Panc1 (cell line): Measurements from ENCODE around the gene PLGRKT. TPM values are rescaled to one million over a fixed set of nuclear protein-coding genes. Genes with fewer than 3 reads are reported as not detected.
"Not testable (repeated sequence)": the region's sequence is repeated elsewhere in the genome, so short reads cannot be mapped to it uniquely, and the experiment has no call there.

Source experiments
- ATAC-seq: fragments of 200-7000 bp; cut with Tn5 transposase; 2 replicates; pipeline ENCODE4 v1.9.1; 2020; ENCODE audit warnings: mild to moderate bottlenecking, moderate library complexity
- BruUV-seq: library from RNA; stranded (reverse); fragments of 400-500 nt; replicated peaks from 2 replicates; lab custom pipeline; 2021; lab: Mats Ljungman, UMichigan
- CTCF ChIA-PET: fragments of 300-600 bp; sonication (Branson Sonifier 250); formaldehyde crosslinking; loops from one replicate; lab custom pipeline; 2022; ENCODE audit warnings: antibody characterized with exemption; lab: Charles Lee
- POLR2A ChIA-PET: fragments of 300-600 bp; sonication (Branson Sonifier 250); formaldehyde crosslinking; loops from one replicate; lab custom pipeline; 2022; ENCODE audit warnings: antibody characterized with exemption; lab: Charles Lee
- DNase-seq: peaks from one replicate; pipeline ENCODE4 v3.0.0-alpha.2; 2010; ENCODE audit warnings: low read depth, low spot score
- H3K27ac ChIP-seq: 2 replicates; pipeline ENCODE4 v1.5.1; 2011; ENCODE audit warnings: mild to moderate bottlenecking, low read length, inconsistent platforms
- H3K27me3 ChIP-seq: fragments of 200-500 bp; sonication (Bioruptor generic); 2 replicates; pipeline ENCODE4 v1.6.0; 2014; ENCODE audit warnings: low read length, inconsistent platforms; ENCODE audit not compliant: control insufficient read depth, insufficient read depth
- H3K36me3 ChIP-seq: fragments of 200-500 bp; sonication (Bioruptor generic); 2 replicates; pipeline ENCODE4 v1.5.1; 2014; ENCODE audit warnings: inconsistent platforms, mild to moderate bottlenecking, low read length, moderate library complexity; ENCODE audit not compliant: control insufficient read depth, insufficient read depth
- H3K4me1 ChIP-seq: 2 replicates; pipeline ENCODE4 v1.5.1; 2011; ENCODE audit warnings: inconsistent platforms, mild to moderate bottlenecking, low read length, moderate library complexity; ENCODE audit not compliant: control insufficient read depth, insufficient read depth
- H3K4me3 ChIP-seq, 2 experiments: 2 replicates each; pipeline ENCODE4 v1.5.1; 2011 to 2012; ENCODE audit warnings: low read depth in 2 of 2, low read length in 2 of 2, mild to moderate bottlenecking in 2 of 2, inconsistent platforms in 1 of 2, moderate library complexity in 1 of 2
- H3K9me3 ChIP-seq: fragments of 200-500 bp; sonication (Bioruptor generic); 2 replicates; pipeline ENCODE4 v1.5.1; 2014; ENCODE audit warnings: low read depth, mild to moderate bottlenecking, inconsistent platforms, low read length, moderate library complexity; ENCODE audit not compliant: control insufficient read depth, insufficient read depth
- POLR2AphosphoS5 ChIP-seq: IDR thresholded peaks from 2 replicates; pipeline ENCODE4 v1.6.1; 2012; ENCODE audit warnings: mild to moderate bottlenecking, low read depth, low read length, moderate library complexity
- SIN3A ChIP-seq: IDR thresholded peaks from 2 replicates; pipeline ENCODE4 v1.6.1; 2012; ENCODE audit warnings: low read depth, mild to moderate bottlenecking, low read length, moderate library complexity, borderline replicate concordance; ENCODE audit not compliant: insufficient read depth
- TCF7L2 ChIP-seq: IDR thresholded peaks from 2 replicates; pipeline ENCODE4 v1.6.1; 2011; ENCODE audit warnings: mild to moderate bottlenecking, low read depth, low read length, inconsistent platforms
- in situ Hi-C: cut with HindIII; loops from 2 replicates; pipeline ENCODE4 v1.10.0; 2016; ENCODE audit warnings: low sequenced_read_pairs, low pct_unique_long_range_greater_than_20kb
- intact Hi-C: fragments of 100-400 bp; cut with micrococcal nuclease; formaldehyde crosslinking; loops from one replicate; pipeline ENCODE4 v1.10.0; 2022; ENCODE audit not compliant: unreplicated experiment
- total RNA-seq: library from RNA; stranded (reverse); gene quantifications from one replicate; pipeline ENCODE4 v1.2.1, GENCODE V29; 2021; ENCODE audit not compliant: unreplicated experiment
- TF ChIP-seq, protein P1 (sequence below): fragments of 450-650 bp; IDR thresholded peaks from 2 replicates; pipeline ENCODE4 v1.5.1; 2017; ENCODE audit warnings: mild to moderate bottlenecking
- TF ChIP-seq, protein P2 (sequence below), 2 experiments: IDR thresholded peaks; 2 replicates each; pipeline ENCODE4 v1.6.1; 2011 to 2012; ENCODE audit warnings: low read depth in 2 of 2, control low read depth in 1 of 2, low read length in 1 of 2, mild to moderate bottlenecking in 1 of 2, moderate library complexity in 1 of 2; ENCODE audit not compliant: insufficient read depth in 1 of 2

The PLGRKT gene
- total RNA-seq, 1 experiment from 2014 or later = 9.3 TPM

DNA sequence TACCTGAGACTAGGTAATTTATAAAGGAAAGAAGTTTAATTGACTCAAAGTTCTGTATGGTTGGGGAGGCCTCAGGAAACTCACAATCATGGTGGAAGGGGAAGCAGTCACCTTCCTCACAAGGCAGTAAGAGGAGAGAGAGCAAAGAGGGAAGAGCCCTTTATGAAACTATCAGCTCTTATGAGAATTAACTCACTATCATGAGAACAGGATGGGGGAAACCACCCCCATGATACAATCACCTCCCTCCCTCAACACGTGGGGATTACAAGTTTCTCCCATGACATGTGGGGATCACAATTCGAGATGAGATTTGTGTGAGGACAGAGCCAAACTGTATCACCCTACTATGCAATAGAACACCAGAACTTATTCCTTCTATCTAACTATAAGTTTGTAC, 40.5 kb upstream of the PLGRKT start:
- Histone ChIP-seq H3K4me1 (no peaks in the 10 kb centered on the region), H3K36me3 (no peaks in the 10 kb centered on the region), H3K4me3 (no peak overlapping the region), H3K27me3 (no peaks in the 10 kb centered on the region), H3K9me3 (no peaks in the 10 kb centered on the region), H3K27ac (no peak overlapping the region)
- POLR2A ChIA-PET = no interaction called here
- CTCF ChIA-PET = no interaction called here
- intact Hi-C loops (loop anchor here (5.0 kb wide), 1 partner anchor 49 kb away; no protein-coding TSS in a partner anchor), in situ Hi-C loops (no loop called here)
- no TSS peak for BruUV-seq
- TF ChIP-seq TCF7L2 (no peak), POLR2AphosphoS5 (no peak)
- no peak for DNase-seq
- ATAC-seq = no peak

DNA sequence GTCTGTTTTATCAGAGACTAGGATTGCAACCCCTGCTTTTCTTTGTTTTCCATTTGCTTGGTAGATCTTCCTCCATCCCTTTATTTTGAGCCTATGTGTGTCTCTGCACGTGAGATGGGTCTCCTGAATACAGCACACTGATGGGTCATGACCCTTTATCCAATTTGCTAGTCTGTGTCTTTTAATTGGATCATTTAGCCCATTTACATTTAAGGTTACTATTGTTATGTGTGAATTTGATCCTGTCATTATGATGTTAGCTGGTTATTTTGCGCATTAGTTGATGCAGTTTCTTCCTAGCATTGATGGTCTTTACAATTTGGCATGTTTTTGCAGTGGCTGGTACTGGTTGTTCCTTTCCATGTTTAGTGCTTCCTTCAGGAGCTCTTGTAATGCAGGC, 37.9 kb upstream of the PLGRKT start:
- H3K4me1 ChIP-seq, H3K27me3 ChIP-seq, H3K9me3 ChIP-seq, in situ Hi-C loops, CTCF ChIA-PET, H3K4me3 ChIP-seq, H3K27ac ChIP-seq, ATAC-seq, H3K36me3 ChIP-seq, POLR2A ChIA-PET, BruUV-seq, DNase-seq: not testable (repeated sequence)
- intact Hi-C loops = loop anchor here (5.0 kb wide), 1 partner anchor 52 kb away; no protein-coding TSS in a partner anchor

DNA sequence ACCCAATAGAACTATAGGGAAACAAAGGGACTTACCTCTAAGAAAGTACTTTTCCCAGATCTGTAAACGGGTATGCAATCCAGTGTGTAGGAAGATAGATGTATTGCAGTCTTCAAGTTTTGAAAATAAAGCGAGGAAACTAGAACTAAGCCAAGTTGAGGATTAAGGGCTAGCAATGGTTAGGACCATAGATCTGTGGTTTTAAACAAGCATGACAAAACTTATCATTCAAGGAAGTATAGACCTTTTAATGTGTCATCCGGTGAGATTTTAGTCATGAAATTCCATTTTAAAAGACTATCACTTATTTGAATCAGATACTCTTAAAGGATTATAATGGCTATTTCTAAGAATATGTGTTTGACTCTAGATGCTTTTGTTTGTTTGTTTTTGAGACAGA, 33.1 kb upstream of the PLGRKT start:
- TF ChIP-seq TCF7L2 (no peak), SIN3A (no peak), POLR2AphosphoS5 (no peak)
- TF ChIP-seq, protein P1, sequence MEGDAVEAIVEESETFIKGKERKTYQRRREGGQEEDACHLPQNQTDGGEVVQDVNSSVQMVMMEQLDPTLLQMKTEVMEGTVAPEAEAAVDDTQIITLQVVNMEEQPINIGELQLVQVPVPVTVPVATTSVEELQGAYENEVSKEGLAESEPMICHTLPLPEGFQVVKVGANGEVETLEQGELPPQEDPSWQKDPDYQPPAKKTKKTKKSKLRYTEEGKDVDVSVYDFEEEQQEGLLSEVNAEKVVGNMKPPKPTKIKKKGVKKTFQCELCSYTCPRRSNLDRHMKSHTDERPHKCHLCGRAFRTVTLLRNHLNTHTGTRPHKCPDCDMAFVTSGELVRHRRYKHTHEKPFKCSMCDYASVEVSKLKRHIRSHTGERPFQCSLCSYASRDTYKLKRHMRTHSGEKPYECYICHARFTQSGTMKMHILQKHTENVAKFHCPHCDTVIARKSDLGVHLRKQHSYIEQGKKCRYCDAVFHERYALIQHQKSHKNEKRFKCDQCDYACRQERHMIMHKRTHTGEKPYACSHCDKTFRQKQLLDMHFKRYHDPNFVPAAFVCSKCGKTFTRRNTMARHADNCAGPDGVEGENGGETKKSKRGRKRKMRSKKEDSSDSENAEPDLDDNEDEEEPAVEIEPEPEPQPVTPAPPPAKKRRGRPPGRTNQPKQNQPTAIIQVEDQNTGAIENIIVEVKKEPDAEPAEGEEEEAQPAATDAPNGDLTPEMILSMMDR = no peak
- TF ChIP-seq, protein P2, sequence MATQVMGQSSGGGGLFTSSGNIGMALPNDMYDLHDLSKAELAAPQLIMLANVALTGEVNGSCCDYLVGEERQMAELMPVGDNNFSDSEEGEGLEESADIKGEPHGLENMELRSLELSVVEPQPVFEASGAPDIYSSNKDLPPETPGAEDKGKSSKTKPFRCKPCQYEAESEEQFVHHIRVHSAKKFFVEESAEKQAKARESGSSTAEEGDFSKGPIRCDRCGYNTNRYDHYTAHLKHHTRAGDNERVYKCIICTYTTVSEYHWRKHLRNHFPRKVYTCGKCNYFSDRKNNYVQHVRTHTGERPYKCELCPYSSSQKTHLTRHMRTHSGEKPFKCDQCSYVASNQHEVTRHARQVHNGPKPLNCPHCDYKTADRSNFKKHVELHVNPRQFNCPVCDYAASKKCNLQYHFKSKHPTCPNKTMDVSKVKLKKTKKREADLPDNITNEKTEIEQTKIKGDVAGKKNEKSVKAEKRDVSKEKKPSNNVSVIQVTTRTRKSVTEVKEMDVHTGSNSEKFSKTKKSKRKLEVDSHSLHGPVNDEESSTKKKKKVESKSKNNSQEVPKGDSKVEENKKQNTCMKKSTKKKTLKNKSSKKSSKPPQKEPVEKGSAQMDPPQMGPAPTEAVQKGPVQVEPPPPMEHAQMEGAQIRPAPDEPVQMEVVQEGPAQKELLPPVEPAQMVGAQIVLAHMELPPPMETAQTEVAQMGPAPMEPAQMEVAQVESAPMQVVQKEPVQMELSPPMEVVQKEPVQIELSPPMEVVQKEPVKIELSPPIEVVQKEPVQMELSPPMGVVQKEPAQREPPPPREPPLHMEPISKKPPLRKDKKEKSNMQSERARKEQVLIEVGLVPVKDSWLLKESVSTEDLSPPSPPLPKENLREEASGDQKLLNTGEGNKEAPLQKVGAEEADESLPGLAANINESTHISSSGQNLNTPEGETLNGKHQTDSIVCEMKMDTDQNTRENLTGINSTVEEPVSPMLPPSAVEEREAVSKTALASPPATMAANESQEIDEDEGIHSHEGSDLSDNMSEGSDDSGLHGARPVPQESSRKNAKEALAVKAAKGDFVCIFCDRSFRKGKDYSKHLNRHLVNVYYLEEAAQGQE (IDR thresholded peaks at IDR 0.05; ENCODE audit: insufficient read depth in 1 of 2, low read depth in 2 of 2, low read length in 1 of 2) = no peak
- ATAC-seq (no peak), DNase-seq (no peak)
- POLR2A ChIA-PET = no interaction called here
- intact Hi-C loops (no loop called here), in situ Hi-C loops (no loop called here)
- CTCF ChIA-PET = no interaction called here
- Histone ChIP-seq H3K27ac (no peak overlapping the region), H3K27me3 (no peaks in the 10 kb centered on the region), H3K9me3 (no peaks in the 10 kb centered on the region), H3K4me3 (no peak overlapping the region), H3K36me3 (no peaks in the 10 kb centered on the region), H3K4me1 (no peaks in the 10 kb centered on the region)
- no TSS peak for BruUV-seq
